GM18907 (cell line): ENCODE data around the gene SERPINA4.

Experiments used
- ATAC-seq: cut with Tn5 transposase; IDR thresholded peaks from one replicate; pipeline ENCODE4 v1.9.1; 2021; ENCODE audit warnings: mild to moderate bottlenecking, moderate library complexity; ENCODE audit not compliant: unreplicated experiment

Gene SERPINA4

GRCh38 chr14:94542811-94543440, 18.3 kb upstream of the SERPINA4 start:
- no peak for ATAC-seq

GRCh38 chr14:94543449-94544124, 17.7 kb upstream of the SERPINA4 start:
- no peak for ATAC-seq

- no peak for ATAC-seq
These were observed 16.5 kb upstream of the SERPINA4 start for GRCh38 chr14:94544726-94545125.

- no peak for ATAC-seq
These were observed 16.0 kb upstream of the SERPINA4 start for GRCh38 chr14:94545131-94545841.

GRCh38 chr14:94547151-94547680, 14.0 kb upstream of the SERPINA4 start:
- no peak for ATAC-seq

GRCh38 chr14:94547726-94548125, 13.5 kb upstream of the SERPINA4 start:
- no peak for ATAC-seq

GRCh38 chr14:94548131-94548998, 12.9 kb upstream of the SERPINA4 start:
- no peak for ATAC-seq

GRCh38 chr14:94548999-94549985, 11.9 kb upstream of the SERPINA4 start:
- no peak for ATAC-seq

- no peak for ATAC-seq
These were observed 11.2 kb upstream of the SERPINA4 start for GRCh38 chr14:94550041-94550440.

- no peak for ATAC-seq
These were observed 5.3 kb upstream of the SERPINA4 start for GRCh38 chr14:94555991-94556390.

GRCh38 chr14:94557327-94557726, 3.9 kb upstream of the SERPINA4 start:
- ATAC-seq = no peak

GRCh38 chr14:94558842-94559241, 2.4 kb upstream of the SERPINA4 start:
- ATAC-seq = no peak

GRCh38 chr14:94559638-94560290, 1.5 kb upstream of the SERPINA4 start:
- ATAC-seq = no peak

- no peak for ATAC-seq
These were observed 964 bp upstream of the SERPINA4 start for GRCh38 chr14:94560291-94560665.

GRCh38 chr14:94561656-94562010, 391 bp downstream of the SERPINA4 start:
- ATAC-seq = no peak

- no peak for ATAC-seq
These were observed 780 bp downstream of the SERPINA4 start for GRCh38 chr14:94562022-94562421.

GRCh38 chr14:94562941-94563883, 2.0 kb downstream of the SERPINA4 start:
- ATAC-seq = no peak

- no peak for ATAC-seq
These were observed 3.1 kb downstream of the SERPINA4 start for GRCh38 chr14:94564381-94564780.
